Kidney epithelial cell (primary cell): Measurements from ENCODE around the gene FOXP1. TPM values are rescaled to one million over a fixed set of nuclear protein-coding genes. Genes with fewer than 3 reads are reported as not detected.

Experiments used
- DNase-seq: peaks from one replicate; pipeline ENCODE4 v3.0.0-alpha.2; 2010; ENCODE audit warnings: low read depth
- H3K27me3 ChIP-seq: 2 replicates; pipeline ENCODE4 v1.6.0; 2011; ENCODE audit warnings: low read length; ENCODE audit not compliant: control insufficient read depth, insufficient read depth
- H3K36me3 ChIP-seq: 2 replicates; pipeline ENCODE4 v1.5.1; 2011; ENCODE audit warnings: low read length; ENCODE audit not compliant: control insufficient read depth, insufficient read depth
- H3K4me3 ChIP-seq: 2 replicates; pipeline ENCODE4 v1.5.1; 2011; ENCODE audit warnings: low read depth, mild to moderate bottlenecking, control low read depth, low read length
- CTCF ChIP-seq: IDR thresholded peaks from 2 replicates; pipeline ENCODE4 v1.5.1; 2011; ENCODE audit warnings: mild to moderate bottlenecking, moderate library complexity, low read length, control low read depth, inconsistent platforms; ENCODE audit not compliant: insufficient read depth, poor library complexity, severe bottlenecking
- total RNA-seq: library from RNA; depleted of rRNA; stranded (reverse); fragments of >200 nt; gene quantifications from 2 replicates; pipeline ENCODE4 v1.2.3, GENCODE V29; 2015

The FOXP1 gene
- total RNA-seq, 1 donor from 2014 or later, result 75.0 TPM

- Histone ChIP-seq H3K27me3 (no peaks in the 10 kb centered on the region), H3K36me3 (no peaks in the 10 kb centered on the region), H3K4me3 (no peak overlapping the region)
- no peak for DNase-seq
- no peak for TF ChIP-seq CTCF
Observed at GRCh38 chr3:71231680-71232079, 351.8 kb downstream of the FOXP1 start.

- no peak for TF ChIP-seq CTCF
- H3K27me3 ChIP-seq, result no peaks in the 10 kb centered on the region
- DNase-seq, result no peak
- no peak overlapping the region for H3K4me3 ChIP-seq
- no peaks in the 10 kb centered on the region for H3K36me3 ChIP-seq
Observed at GRCh38 chr3:71229905-71230657, 353.4 kb downstream of the FOXP1 start.

GRCh38 chr3:71228156-71228866, 355.2 kb downstream of the FOXP1 start:
- Histone ChIP-seq H3K36me3 (no peaks in the 10 kb centered on the region), H3K4me3 (no peak overlapping the region), H3K27me3 (no peaks in the 10 kb centered on the region)
- no peak for TF ChIP-seq CTCF
- DNase-seq, result no peak

- no peak for DNase-seq
- TF ChIP-seq CTCF, result no peak
- Histone ChIP-seq H3K27me3 (no peaks in the 10 kb centered on the region), H3K4me3 (no peak overlapping the region), H3K36me3 (no peaks in the 10 kb centered on the region)
Observed at GRCh38 chr3:71227270-71227661, 356.3 kb downstream of the FOXP1 start.

GRCh38 chr3:71226565-71227269, 356.8 kb downstream of the FOXP1 start:
- Histone ChIP-seq H3K4me3 (no peak overlapping the region), H3K27me3 (no peaks in the 10 kb centered on the region), H3K36me3 (no peaks in the 10 kb centered on the region)
- DNase-seq, result no peak
- no peak for TF ChIP-seq CTCF
